Sigmoid colon (tissue), 4 donors: ENCODE results near the gene LYRM4.

Experiments
- EP300 ChIP-seq, 4 donors: sonication (generic); formaldehyde crosslinking; IDR thresholded peaks; one replicate each; pipeline ENCODE4 v1.6.1; 2017; ENCODE audit warnings: antibody characterized with exemption in 4 of 4
- TF ChIP-seq, protein P1 (sequence below), 4 experiments: fragments of 450-650 bp in 3 of 4; fragments of 200-600 bp in 1 of 4; IDR thresholded peaks; one replicate each; pipeline ENCODE4 v1.5.1; 2016 to 2019; ENCODE audit warnings: antibody characterized with exemption in 4 of 4, mild to moderate bottlenecking in 3 of 4, moderate library complexity in 2 of 4

DNA sequence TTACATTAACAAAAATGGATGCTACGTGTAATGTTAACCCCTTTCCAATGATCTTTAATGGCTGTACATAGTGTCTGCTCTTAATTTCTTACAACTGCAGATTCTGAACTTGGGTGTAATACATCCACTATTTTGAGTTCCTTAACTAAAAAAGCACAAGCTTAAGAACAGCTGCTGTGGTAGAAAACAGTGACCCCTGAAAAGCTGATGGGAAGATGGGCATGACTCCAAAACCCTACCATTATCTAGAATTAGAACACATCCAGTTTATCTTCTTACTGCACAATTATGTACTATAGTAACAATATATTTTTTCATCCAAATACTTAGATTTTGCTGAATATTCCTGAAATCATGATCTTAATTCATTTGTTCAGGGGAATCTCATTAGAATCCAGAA, 49.3 kb downstream of the LYRM4 start:
- TF ChIP-seq, protein P1, sequence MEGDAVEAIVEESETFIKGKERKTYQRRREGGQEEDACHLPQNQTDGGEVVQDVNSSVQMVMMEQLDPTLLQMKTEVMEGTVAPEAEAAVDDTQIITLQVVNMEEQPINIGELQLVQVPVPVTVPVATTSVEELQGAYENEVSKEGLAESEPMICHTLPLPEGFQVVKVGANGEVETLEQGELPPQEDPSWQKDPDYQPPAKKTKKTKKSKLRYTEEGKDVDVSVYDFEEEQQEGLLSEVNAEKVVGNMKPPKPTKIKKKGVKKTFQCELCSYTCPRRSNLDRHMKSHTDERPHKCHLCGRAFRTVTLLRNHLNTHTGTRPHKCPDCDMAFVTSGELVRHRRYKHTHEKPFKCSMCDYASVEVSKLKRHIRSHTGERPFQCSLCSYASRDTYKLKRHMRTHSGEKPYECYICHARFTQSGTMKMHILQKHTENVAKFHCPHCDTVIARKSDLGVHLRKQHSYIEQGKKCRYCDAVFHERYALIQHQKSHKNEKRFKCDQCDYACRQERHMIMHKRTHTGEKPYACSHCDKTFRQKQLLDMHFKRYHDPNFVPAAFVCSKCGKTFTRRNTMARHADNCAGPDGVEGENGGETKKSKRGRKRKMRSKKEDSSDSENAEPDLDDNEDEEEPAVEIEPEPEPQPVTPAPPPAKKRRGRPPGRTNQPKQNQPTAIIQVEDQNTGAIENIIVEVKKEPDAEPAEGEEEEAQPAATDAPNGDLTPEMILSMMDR (IDR thresholded peaks at IDR 0.05), result no peak
- no peak for TF ChIP-seq EP300 (IDR thresholded peaks at IDR 0.05)
